Suprapubic skin (tissue), 3 donors: ENCODE measurements around the gene PRKRIP1.

Experiments used
- POLR2A ChIP-seq, 2 donors: fragments of 450-650 bp; IDR thresholded peaks; one replicate each; pipeline ENCODE4 v1.6.1; 2017; ENCODE audit warnings: antibody characterized with exemption in 2 of 2, mild to moderate bottlenecking in 2 of 2, moderate library complexity in 2 of 2
- TF ChIP-seq, protein P1 (sequence below), 2 donors: fragments of 200-600 bp in 1 of 2; fragments of 450-650 bp in 1 of 2; sonication (generic) in 1 of 2; IDR thresholded peaks; one replicate each; pipeline ENCODE4 v1.5.1; 2016 to 2019; ENCODE audit warnings: antibody characterized with exemption in 2 of 2, mild to moderate bottlenecking in 1 of 2, moderate library complexity in 1 of 2

DNA sequence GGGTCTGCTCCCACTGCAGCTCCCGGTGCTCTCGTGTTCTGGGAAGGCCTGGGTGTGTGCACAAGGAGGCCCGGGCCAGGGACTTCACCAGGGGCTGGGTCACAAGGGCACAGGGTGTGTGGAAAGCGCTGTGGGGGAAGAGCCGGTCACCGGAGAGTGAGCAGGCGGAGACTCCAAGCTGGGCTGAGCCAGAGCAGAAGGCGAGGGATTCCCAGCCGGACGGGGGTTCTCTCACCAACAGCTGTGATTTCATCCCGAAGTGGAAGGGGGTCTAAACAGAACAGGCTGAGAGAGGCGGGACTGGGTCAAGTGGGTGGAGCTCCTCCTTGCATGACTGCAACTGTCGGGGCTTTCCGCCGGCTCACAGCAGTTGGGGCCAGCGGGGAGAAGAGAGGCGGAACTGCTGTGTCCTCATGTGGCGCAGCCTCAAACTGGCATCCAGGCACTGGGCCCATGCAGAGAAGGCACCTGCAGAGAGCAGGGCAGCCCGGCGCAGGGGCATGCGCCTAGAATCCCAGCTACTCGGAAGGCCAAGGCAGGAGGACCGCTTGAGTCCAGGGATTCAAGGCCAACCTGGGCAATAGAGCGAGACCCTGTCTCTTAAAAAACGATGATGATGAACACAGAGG lies 29.6 kb downstream of the PRKRIP1 start:
- TF ChIP-seq POLR2A (IDR thresholded peaks at IDR 0.05) = peak in 1 of 2 donors; percentile 43
- TF ChIP-seq, protein P1, sequence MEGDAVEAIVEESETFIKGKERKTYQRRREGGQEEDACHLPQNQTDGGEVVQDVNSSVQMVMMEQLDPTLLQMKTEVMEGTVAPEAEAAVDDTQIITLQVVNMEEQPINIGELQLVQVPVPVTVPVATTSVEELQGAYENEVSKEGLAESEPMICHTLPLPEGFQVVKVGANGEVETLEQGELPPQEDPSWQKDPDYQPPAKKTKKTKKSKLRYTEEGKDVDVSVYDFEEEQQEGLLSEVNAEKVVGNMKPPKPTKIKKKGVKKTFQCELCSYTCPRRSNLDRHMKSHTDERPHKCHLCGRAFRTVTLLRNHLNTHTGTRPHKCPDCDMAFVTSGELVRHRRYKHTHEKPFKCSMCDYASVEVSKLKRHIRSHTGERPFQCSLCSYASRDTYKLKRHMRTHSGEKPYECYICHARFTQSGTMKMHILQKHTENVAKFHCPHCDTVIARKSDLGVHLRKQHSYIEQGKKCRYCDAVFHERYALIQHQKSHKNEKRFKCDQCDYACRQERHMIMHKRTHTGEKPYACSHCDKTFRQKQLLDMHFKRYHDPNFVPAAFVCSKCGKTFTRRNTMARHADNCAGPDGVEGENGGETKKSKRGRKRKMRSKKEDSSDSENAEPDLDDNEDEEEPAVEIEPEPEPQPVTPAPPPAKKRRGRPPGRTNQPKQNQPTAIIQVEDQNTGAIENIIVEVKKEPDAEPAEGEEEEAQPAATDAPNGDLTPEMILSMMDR (IDR thresholded peaks at IDR 0.05) = no peak
